GM19328 (cell line): ENCODE results near the gene SYNGR4.

Experiments used
- ATAC-seq: cut with Tn5 transposase; IDR thresholded peaks from one replicate; pipeline ENCODE4 v1.9.1; 2021; ENCODE audit warnings: mild to moderate bottlenecking, moderate library complexity; ENCODE audit not compliant: unreplicated experiment

SYNGR4 gene

DNA sequence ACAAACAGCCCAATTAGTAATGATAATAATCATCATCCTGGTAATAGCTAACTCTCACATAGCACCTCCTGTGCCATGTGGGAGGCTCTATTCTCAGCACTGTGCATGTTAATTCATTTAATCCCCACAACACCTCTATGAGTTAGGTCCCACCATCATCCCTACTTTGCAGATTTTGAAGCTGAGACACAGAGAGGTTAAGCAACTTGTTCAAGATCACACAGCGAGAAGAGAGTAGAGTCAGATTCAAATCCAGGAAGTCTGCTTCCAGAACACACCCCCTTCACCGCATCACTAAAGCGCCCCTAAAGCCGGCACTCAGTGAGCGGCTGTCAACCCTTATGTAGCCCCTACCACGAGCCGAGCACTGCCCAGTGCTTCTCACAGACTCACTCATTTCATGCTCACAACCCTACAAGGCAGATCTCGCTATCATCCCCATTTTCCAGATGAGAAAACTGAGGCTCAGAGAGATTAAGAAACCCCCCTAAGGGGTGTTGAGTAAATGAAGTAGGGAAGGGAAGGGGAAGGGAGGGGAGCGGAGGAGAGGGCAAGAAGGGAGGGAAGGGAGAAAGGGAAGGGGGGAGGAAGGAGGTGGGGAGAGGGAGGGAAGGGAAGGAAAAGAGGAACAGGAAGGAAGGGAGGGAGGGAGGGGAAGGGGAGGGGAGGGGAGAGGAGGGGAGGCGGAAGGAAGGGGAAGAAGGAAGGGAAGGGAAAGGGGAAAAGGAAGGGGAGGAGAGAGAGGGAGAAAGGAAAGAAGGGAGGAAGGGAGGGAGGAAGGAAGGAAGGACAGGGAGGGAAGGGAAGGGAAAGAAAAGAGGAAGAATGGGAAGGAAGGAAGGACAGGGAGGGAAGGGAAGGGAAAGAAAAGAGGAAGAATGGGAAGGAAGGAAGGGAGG lies 22.4 kb upstream of the SYNGR4 start:
- ATAC-seq = no peak

DNA sequence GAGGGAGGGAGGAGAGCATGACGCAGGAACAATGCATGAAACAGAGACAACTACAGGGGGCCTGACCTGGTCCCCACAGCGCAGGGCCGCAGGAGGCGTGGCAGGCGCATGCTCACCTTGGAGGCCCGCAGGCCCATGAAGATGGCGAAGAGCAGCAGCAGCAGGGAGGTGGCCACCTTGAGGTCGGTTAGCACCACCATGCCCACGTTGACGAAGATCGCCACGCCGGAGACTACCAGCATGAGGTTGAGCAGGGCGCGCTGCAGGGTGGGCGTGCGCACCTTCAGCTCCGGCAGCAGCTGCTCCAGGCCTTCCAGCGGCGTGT lies 21.8 kb upstream of the SYNGR4 start:
- no peak for ATAC-seq

DNA sequence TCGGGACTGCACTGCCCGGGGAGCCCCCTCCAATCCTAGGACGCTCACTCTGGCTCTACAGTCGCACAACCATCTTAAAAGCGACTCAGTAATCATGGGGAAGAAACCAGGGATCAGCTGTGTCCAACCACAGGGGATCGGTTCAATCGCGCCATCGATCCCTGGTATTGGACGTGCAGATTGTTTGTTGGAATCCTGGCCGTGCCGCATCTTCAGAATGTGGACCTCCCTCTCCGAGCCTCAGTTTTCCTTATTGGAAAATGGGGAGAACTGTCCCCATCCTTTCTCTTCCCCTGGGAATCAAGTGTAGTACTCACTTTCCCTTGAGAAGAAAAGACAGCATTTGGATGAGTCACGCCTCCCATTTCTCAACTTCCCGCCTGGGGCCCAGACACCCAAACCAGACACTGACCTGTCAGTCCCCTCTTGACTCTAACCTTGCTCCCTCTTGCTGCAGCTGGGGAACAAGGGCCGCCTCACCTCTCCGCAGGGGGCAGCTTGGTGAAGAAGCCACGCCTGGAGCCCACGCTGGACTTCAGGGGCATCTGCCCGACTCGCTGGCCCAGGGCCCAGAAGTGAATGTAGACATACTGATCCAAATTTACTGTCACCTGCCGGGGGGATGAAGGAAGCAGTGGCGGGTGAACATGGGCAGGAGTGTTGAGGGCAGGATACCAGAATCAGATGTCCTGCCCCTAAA lies 21.2 kb upstream of the SYNGR4 start:
- no peak for ATAC-seq

DNA sequence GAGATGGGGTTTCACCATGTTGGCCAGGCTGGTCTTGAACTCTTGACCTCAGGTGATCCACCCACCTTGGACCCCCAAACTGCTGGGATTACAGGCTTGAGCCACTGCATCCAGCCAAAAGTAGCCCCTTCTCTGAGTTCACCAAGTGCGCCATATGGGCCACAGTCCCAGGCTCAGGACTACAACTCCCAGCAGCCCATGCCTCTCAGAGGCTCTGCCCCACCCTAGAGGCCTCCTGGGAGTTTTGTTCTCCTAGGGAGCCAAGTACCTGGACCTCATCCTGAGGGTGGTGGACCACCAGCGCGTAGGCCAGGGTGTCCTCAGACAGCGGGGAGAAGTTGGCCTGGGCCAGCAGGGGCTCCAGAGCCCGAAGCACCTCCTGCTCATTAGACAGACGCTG lies 19.3 kb upstream of the SYNGR4 start:
- no peak for ATAC-seq

DNA sequence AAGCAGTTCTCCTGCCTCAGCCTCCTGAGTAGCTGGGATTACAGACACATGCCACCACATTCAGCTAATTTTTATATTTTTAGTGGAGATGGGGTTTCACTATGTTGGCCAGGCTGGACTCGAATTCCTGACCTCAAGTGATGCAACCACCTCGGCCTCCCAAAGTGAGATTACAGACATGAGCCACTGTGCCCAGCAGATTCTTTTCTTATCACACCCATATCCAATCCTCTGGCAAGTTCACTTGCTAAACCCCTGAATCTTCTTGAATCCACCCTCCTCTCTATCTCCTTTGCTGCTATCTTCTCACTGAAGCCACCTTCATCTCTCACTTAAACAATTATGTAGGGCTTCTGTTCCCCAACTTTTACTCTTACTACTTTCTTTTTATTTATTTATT lies 18.0 kb upstream of the SYNGR4 start:
- no peak for ATAC-seq

DNA sequence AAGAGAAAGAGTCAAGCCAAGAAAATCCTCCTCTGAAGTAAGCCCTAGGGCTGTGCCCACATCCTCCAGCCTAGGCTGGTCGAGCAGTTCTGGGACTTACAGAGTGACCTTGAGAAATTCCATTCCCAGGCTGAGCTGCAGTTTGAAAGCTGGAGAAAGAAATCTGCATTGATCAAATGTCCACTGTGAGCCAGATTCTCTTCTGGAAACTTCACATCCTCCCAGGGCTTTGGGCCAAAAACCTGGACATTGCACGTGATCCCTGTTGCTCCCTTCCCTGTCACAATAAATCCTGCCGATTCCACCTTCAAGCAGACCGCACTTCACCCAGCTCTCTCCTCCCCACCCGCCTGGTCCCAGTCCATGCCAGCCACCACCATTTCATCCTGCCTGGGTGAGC lies 16.1 kb upstream of the SYNGR4 start:
- no peak for ATAC-seq

DNA sequence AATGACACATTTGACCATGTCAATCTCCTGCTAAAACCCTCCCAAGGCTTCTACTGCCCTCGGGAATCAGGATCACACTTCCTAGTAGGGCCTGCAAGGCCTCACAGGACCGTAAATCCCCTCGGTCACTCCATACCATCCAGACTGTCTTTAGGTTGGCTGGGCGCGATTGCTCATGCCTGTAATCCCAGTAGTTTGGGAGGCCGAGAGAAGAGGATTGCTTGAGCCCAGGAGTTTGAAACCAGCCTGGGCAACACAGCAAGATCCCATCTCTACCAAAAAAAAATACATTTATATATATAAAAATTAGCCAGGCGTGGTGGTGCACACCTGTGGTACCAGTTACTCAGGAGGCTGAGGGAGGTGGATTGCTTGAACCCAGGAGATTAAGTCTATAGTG lies 15.4 kb upstream of the SYNGR4 start:
- no peak for ATAC-seq

DNA sequence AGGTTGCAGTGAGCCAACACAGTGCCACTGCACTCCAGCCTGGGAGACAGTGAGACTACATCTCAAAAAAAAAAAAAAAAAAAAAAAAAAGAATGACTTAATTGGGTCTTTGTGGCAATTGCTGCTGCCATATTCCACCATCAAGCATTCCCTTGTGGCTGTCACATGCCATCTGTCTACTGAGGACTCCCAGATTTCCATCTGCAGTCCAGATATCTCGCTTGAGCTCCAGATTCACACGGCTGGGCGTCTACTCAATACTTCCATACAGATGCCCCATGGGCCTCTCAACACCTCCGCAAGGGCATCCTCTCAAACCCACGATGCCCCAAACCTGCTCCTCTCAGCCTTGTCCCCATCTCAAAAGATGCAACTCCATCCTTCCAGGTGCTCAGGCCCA lies 13.3 kb upstream of the SYNGR4 start:
- ATAC-seq = no peak

DNA sequence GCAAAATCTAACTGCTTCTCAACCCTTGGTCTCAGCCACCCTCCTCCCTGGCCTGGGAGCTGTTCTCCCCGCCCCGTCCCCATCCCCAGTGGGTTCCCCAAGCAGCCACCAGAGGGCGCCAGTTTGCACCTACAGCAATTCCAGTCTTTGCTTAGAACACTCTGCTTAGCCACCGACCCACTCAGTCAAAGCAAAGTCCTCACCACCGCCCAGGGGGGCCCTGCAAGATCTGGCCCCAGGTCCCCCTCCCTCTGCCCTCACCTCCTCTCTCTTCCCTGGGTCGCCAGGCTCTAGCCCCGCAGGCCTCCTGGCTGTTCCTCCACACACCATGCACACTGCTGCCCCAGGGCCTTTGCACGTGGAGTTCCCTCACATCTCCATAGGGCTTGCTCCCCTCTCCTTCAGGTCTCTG lies 12.8 kb upstream of the SYNGR4 start:
- no peak for ATAC-seq

DNA sequence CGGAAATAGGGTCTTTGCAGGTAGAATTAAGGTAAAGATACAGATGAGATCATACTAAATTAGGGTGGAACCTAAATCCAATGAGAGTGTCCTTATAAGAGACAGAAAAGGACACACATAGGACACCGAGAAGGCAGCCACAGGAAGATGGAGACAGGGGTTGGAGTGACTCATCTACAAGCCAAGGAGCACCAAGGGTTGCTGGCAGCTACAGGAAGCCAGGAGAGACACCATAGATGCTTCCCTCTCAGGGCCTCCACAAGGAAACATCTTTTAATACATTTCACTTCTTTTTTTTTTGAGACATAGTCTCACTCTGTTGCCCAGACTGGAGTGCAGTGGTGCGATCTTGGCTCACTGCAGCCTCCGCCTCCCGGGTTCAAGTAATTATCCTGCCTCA lies 10.5 kb upstream of the SYNGR4 start:
- no peak for ATAC-seq

DNA sequence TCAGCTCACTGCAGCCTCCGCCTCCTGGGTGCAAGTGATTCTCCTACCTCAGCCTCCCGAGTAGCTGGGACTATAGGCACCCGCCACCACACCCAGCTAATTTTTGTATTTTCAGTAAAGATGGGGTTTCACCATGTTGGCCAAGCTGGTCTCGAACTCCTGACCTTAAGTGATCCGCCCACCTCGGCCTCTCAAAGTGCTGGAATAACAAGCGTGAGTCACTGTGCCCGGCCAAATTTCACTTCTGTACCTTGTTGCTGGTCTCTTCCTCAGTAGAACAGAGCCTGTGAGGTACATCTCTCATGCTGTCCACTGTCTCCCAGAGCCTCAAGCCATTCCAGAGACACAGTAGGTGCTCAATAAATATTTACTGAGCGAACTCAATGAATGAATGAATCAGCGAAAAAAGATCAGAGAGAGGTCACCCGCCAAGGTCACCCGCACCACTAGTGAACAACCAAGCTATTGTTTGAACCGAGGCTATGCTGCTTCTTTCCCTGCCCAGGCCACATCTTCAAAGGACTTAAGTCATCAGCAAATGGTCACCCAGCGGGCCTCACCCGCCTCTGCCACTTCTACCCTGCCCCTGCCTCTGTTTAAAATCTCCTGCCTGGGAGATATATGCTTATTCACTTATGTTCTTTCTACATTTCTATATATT lies 9.7 kb upstream of the SYNGR4 start:
- ATAC-seq = no peak

DNA sequence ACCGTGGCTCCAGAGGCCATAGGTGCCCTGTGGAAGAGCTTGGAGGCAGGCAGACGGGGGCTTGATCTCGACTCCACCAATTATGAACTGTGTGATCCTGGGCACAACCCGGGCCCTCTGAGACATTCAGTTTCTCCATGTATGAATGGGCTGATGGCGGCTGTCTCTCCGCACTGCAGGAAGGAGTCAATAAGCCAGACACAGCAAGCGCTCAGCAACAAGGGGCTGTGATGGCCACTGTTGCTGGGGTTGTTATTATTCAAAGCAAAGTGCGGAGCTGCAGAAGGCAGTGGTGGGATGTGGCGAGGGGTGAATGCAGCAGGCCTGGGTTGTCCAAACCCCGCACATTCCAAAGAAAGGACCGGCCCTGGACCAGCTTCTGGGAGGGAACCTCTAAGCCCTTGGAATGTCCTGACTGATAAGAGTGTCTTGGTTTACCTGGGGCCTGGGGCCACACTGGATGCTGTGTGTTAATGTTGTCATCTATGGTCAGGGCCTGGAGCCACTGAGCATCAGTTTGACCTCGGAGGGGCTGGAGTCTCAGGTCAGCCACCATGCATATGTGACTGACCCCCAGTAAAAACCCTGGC lies 8.7 kb upstream of the SYNGR4 start:
- ATAC-seq = no peak

DNA sequence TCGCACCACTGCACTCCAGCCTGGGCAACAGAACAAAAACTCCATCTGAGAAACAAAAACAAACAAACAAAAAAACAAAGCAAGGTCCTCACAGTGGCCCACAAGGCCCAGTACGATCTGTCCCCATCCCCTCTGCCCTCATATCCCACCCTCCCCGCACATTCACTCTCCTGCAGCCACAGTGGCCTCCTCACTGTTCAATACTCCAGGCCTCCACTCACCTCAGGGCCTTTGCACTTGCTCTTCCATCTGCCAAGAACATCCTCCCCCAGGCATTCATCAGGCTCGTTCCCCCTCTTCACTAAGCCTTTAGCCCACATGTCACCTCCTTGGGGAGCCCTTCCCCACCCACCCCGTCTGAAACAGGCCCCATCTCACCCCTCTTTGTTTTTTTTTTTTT lies 5.0 kb upstream of the SYNGR4 start:
- ATAC-seq = no peak

DNA sequence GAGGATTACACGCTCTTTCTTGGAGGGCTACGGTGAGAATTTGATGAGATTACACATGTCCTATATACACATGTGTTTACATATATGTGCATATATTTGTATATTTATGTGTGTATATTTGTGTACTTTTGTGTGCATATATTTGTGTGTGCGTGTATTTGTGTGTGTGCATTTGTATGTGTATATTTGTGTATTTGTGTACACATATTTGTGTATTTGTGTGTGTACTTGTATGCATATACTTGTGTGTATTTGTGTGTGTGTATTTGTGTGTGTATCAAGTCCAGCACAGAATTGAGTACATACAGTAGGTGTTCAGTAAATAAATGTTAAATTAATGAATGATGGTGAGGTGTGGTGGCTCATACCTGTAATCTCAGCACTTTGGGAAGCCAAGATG lies 2.3 kb upstream of the SYNGR4 start:
- no peak for ATAC-seq

DNA sequence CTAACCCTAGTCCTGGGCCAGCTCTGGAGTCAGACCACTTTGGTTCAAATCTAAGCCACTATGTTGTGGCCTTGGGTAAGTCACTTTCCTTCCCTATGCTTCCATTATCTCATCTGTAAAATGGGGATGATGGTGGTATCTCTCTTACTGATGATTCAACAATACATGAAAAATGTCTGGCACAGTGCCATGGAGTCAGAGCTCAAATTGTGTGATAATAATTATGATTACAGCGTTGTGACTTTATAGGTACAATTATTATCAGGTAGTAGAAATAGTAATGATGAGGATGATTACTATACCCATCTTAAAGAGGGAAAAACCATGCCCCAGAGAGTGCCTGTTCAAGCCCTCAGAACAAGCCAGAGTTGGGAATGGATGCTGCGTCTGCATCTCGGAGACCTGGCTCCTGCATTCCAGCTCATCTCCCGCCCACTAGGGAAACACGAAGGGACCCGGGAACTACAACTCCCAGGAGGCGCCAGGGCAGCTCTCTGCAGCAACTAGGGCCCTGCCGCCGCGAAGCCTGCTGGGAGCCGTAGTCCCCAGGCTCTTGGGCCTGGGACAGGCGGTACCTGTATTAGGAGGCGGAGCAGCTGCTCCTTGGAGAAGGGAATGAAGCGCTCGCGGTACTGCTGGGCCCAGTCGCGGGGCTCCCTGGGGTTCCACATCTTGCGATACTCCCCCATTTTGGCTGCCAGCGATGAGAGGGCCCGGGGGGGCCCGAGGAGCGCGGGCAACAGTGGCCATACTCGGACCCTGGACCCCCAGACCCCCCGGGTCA lies 1.3 kb upstream of the SYNGR4 start:
- no peak for ATAC-seq

DNA sequence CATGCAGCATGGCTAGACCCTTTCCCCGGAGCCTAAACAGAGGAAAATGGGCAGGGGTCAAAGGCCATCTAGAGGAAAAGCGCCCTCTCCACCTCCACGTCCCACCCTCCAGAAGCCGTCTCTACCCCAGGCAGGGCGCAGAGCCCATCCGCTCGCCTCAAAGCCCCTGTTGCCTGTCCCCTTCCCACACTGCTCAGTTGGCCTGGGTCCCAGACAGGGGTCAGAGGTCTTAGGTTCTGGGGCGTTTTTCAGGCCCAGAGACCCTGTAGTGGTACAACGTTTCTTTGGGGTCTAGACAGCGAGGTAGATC lies 712 bp upstream of the SYNGR4 start:
- no peak for ATAC-seq

DNA sequence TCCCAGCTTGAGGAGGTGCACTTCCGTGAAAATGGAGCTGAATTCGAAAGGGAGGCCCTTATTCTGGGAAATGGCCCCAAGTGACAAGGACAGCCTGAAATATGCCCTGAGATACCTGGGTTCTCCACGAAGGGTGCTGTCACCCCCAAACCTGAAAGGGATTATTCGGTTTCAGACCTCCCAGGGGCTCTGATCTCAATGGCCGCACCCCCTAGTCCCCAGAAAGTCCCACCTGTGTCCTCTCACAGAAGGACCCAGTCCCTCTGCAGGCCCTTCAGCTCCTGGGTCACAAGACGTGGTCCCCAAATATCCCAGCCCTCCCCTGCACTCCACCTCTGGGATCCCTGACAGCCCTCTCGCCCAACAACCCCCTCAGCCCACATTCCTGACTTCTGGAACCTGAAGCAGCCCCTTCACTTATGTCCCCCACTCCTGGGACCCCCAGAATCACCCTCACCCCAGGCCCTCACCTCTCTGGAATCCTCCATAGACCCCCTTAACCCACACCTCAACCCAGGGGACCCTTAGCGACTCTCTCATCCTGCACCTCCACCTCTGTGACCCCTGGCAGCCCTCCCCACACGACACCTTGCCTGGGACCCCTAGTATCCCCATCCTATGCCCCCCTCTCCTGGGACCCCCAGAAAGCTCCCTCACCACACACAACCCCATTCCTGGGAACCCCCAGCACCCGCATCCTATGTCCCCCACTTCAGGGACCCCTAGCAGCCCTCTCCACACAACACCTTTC lies 606 bp downstream of the SYNGR4 start:
- ATAC-seq = no peak

DNA sequence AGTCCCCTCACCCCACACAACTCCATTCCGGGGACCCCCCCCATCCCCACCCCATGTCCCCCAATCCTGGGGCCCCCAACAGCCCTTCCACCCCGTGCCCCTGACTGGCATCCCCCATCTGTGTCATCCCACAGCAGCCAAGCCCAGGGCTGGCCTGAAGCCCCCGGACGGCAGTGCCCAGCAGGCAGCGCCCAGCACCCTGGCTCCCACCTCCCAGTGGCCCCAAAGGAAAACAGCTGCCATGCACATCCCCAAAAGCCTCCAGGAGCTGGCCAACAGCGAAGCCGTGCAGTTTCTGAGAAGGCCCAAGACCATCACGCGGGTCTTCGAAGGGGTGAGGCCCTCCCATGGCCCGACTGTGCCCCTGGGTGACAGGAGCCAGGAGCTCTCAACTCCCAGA lies 1.4 kb downstream of the SYNGR4 start:
- ATAC-seq = no peak

DNA sequence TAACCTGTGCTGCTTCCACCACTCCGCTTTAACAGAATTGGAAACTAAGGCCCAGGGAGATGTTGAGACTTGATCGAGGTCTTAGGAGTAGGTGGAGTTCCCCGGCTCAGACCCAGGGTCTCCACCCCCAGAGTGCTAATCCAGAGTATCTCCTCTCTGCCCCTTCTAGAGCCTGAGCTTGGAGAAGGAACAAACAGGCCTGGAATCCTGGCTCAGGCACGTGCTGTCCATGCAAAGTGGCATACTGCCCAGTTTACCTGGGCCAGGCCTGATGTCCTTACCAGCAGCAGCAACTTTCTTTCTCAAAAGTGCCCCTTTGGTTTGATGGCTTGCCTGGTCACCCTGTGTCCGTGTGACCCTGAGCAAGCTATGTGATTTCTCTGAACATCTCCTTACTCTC lies 3.7 kb downstream of the SYNGR4 start:
- no peak for ATAC-seq

DNA sequence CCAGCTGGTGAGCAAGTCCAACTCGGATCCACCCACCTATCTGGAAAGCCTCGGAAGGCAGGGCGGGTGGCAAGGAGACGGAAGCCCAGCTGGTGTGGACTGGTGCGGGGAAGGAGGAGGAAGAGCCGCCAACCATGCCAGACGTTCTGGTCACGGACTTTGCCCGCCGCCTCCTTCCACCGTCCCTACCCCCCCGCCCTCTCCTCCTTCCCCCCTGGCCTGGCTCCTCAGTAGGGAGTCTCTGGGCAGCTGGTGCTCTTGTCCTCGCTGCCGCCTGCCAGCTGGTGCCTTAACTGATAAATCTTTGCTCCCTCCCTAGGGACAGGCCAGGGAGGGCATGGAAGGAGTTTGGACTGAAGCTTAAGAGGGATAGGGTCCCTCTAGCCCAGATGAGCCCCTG lies 4.8 kb downstream of the SYNGR4 start:
- ATAC-seq = no peak
